Stimulated activated CD4-positive, alpha-beta T cell treated with anti-CD3 and anti-CD28 coated beads, Interleukin-15, amount 100 ng/mL, for 1 hour (primary cell): Measurements from ENCODE around the gene DCDC1.

ENCODE experiments used
- DNase-seq, 2 donors: peaks; one replicate each; pipeline ENCODE4 v3.0.0-alpha.2; 2020; ENCODE audit warnings: low read depth in 1 of 2, low spot score in 1 of 2

The DCDC1 gene

GRCh38 chr11:31110830-31111229, 258.7 kb downstream of the DCDC1 start:
- DNase-seq, result no peak

DNA sequence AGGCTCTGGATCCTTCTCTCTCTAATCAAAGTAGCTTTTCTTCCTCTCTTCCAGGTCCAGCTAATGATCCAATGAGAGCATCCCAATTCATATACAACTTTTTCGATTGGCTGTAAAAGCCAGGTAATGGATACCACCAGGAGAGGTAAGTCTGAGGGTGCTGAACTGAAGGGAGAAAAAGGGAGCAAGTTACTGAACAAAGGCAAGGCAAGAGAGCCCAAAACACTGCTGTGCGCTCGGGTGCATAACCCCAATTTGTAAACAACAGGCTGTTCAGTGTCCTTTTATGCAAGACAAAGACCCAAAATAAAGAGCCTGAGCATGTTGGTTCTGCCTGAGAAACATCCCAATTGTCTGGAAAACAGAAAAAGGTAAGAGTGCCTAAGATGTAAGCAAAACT, 260.1 kb downstream of the DCDC1 start:
- DNase-seq, result no peak

DNA sequence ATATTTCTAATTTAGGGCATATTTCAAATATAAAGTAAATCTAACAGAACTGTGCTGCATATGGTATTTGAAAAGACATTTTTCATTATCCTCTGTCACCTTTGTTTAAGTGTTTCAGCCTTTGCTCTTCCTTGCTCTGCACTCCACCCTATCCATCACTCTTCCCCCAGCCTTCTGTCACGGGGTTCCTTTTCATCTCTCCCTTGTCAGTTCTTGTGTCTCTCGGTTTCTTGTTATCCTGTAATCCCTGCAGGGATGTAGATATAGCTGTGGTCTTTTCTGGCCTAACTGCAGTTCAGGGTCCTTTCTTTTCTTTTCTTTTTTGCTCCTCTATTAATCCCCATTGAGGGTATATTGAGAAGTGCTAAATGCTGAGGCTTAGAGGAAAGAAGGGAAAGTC, 261.9 kb downstream of the DCDC1 start:
- DNase-seq, result no peak

DNA sequence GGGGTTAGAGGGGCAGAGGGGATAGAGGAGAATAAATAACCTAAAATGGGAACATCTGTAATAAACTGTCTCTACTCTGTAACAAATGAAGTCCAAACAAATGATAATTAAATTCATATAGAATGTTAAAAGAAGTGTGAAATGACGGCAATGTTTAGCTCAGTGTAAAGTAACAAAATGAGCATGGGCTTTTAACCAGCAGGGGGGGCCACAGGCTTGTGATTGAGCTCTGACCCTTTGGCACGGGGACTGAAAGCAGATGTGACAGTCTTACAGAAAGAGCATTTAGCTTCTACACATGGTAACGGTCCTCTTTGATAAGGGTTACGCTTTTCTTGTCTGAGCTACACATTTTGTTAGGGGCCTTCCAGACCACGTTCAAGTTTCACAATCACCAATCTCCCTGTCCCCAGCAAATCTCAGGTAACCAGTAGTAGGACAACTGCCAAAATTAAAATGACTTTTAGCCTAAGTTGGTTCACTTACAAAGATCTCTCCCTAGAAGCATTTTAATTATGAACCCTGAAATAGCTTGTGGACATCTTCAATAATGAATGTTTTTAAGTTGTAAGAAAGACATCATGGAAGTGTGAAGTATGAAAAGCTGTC, 262.5 kb downstream of the DCDC1 start:
- DNase-seq, result peak in 1 of 2 donors; percentile 5

DNA sequence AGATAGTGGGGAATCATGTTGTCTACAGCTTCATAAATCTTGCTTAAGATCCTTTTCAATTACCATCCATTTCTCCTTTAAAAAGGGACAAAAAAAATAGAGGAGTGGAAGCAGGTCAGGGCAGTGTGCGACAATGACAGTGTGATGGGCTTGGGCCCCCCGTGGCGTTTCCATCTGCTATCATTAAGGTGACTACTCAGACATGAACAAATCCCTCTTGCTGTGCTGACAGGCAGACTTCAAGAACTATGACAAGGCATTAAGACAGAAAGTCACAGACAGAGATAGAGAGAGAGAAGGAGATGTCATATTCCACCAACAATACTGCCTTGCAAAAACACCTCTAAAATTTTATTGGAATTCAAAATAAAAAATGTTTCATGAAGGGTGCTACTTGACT, 263.2 kb downstream of the DCDC1 start:
- no peak for DNase-seq

- DNase-seq, result no peak
These were observed 266.7 kb downstream of the DCDC1 start for GRCh38 chr11:31102875-31103274.

DNA sequence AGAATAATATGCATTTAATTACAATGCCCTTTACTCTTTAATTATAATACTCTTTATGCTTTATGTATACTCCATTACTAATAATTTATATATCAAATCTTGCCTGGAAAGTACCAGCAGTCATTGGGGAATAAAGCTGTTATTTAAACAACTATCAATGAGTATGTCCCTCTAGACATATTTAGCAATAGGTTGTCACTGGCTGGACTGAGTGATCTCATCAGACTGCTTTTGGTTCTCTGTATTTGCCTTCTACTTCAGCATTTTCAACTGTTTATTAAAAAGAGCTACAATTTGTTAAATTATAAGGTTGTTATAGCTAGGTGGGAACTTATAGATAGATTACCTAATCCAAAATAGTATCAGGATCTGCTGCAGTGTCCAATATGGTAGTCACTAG, 267.2 kb downstream of the DCDC1 start:
- DNase-seq, result no peak

DNA sequence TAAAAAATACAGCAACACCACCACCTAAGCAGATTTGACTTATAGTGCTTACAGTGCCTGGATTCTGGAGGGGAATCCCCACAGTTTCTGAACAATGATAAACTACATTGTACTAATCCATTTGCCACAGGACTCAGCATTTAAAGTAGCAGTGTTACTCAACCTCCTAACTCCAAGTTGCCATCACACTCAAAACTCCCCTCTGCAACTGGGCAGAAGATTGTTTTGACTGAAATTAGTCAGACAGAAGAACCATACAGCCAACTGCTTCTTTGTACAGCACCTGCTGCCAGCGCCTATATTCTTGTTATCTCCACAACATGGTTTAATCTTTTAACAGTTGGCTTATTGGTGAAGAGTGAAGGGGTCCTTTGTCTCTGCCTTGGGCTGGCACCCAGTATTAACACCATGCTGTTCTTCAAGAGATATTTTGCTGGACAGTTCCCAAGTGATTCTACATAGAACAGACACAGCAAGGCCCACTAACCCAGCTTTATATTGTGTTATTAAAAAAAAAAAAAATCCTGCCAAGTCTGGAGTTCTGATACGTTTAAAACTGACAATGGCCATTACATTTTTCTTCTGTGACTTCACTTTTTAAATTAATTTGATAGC, 273.2 kb downstream of the DCDC1 start:
- no peak for DNase-seq

DNA sequence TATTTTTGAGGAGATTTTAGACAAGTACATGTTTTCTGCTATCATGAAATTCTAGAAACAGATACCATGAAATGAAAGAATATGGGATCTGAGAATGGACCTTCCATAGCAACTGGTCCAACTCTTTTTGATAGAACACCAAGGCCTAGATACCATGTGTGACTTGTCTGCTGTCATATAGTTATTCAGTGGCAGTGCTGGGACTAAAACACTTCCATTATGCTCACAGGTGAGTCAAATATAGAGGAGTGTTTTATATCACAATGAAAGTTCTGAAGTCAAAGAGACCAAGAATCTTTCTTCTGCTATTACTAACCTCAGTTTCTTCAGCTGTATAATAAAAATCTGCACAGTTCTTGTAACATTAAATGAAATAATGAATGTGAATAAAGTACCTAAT, 276.9 kb downstream of the DCDC1 start:
- DNase-seq, result no peak

GRCh38 chr11:31089117-31089516, 280.4 kb downstream of the DCDC1 start:
- DNase-seq, result no peak

DNA sequence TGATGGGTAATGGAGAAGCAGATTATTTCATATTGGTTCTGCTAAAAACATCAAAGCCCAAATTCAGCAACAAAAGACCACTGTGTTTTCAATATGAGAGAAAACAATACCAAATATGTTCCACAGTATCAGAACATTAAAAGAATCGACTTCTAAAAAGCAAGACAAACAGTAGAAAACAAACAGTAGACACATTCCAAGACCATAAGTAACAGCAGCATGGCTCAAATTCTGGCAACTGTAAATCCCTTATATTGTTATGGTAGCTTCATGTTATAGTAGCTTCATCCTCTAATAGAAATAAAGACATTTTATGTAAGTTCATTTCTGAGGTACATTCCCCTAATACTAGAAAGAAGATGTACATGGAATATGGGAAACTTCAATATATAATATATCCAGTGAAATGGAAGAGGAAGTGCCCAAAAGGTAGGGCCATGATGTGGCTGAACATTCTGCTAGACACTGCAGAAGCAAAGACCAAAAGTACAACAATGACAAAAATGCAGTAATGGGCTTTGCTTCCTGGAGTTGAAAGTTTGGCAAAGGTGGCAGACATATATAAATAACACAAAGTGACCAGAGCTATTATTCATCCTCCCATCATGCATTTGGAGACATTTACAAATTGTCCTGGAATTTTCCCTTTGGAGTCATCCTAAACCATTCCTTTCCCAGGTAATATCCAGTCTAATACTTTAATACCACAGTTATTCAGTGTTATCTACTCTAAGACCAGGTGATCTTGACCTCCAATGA, 299.9 kb downstream of the DCDC1 start:
- DNase-seq, result no peak

DNA sequence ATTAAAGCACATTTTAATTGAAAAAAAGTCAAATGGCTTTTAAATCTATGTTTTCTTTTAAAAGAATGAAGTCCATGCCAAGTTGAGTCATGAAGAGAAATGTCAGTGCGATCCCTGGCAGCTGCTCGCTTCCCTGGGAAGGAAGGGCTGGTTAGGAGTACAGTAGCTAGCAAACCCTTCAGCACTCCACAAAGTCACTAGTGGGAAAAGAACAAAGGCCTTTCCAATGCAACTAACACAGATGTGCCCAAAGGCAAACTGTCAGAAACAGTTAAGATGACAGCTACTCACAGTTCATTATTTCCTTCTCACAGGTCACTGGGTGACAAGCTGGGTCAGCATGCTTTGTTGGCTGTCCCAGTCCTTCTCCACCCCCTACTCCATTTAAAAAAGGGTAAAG, 308.7 kb downstream of the DCDC1 start:
- no peak for DNase-seq

- no peak for DNase-seq
These were observed 310.0 kb downstream of the DCDC1 start for GRCh38 chr11:31059529-31059928.

GRCh38 chr11:31050061-31050765, 319.3 kb downstream of the DCDC1 start:
- no peak for DNase-seq

GRCh38 chr11:31045335-31045734, 324.2 kb downstream of the DCDC1 start:
- no peak for DNase-seq

DNA sequence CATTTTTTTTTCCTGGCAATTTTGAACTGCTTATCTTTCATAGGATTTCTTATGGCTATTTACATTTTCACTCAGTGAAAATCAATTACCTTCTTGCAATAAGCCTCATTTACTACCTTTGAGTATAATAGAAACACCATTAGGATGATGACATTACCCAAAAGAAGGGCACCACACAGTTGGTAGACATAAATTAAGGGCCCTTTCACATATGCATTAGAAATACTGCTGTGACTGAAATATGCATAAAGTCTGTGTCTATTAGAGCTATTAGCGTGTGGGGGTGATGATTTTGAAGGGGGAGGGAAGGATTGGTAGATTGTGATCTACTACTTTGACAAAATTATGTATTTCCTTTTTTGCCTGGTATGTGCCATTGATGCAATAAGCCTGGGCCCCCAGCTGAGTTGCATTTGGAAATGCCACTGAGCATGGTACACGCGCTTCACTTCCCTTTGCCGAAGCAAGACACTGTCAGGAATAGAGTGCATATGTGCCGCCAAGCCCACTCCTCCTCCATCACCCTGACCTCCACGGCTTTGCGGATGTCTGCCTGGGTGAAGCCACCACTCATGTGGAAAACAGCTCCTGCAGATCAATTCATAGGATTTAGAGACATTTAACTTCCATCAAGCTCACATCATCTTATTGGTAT, 339.3 kb downstream of the DCDC1 start:
- DNase-seq, result no peak

DNA sequence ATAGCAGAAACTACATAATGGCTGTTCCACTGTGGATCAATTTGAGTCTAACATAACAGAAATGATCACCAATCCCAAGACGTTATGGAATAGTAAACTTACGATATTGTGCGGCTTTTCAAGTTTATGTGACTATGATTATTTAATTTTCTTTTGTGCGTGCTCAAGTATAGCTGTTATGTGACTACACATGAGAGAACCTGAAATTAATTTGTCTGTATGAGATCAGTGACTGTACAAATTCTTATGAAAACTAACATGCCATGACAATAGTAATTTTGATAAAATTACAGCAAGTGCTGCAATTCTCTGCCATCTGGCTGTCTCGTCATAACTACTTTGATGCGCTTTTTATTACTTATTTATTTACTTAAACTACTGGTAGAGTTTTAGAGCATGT, 343.2 kb downstream of the DCDC1 start:
- DNase-seq, result no peak

GRCh38 chr11:31022080-31022479, 347.5 kb downstream of the DCDC1 start:
- DNase-seq, result no peak

DNA sequence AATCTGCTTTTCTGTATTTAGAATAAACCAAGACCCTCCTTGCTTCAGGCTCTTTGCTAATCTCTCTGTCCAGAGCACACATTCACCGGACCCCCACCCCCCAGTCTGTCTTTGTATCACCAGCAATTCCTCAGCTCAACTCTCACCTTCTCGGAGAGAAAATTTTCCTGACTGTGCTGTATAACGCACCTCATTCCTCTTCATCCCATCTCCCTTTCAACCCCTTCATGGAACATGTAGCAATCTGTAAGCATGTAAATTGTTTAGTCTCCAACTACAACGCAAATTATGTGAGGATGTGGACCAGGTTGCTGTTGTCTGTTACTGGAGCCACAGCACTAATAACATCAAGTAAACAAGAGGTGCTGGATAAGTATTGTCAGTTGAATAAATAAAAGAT, 349.8 kb downstream of the DCDC1 start:
- DNase-seq, result no peak

DNA sequence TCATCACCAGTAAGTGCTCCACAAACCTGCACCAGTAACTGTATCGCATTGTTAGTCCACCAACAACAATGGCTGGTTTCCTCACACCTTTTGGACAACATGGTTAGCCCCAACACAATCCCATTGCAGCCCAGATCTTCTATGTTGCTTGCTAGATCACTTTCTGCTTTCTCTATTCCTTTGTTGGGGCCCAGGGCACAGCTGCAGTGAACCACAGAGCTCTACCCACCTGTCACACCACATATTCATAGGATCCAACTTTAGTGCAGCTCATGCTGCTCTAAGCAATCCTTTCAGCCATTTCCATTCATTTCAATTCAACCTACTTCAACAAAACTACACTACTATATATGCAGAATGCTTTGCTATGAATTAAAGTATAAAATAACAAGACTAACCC, 364.3 kb downstream of the DCDC1 start:
- no peak for DNase-seq

DNA sequence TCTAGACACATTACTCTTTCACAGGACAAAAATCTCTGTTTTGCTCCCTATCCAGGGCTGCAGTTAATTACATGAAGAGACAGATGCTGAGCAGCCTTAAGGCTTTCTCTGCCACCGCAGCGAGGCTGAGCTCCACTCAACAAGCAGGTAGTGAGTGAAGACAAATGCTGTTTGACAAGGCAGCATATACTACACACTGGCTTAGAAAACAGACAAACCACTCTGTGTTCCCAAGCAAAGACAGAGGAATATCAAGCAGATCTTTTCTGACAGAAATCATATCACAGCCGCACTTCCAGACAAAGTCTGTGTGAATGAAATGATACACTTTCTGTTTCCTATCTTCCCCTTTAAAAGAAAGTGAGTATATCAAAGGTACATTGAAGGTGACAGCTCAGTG, 368.1 kb downstream of the DCDC1 start:
- DNase-seq, result no peak

DNA sequence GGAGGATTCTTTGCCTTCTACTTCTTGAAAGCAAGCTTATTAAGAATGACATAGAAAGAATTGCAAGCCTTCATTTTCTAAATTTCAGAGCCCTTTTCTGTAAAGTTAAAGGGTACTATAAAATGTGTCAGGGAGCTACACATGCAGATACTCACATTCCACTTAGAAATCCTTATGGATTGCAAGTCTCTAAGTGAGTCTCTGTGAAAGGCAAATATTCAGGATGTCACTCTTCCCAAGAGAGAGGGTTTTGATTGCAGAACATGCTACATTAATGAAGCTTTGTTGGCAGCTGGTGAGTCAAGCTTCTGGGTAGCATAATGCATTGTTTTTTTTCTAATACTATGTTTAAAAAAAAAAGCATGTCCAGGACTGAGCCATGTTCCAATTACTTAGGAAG, 369.2 kb downstream of the DCDC1 start:
- DNase-seq, result no peak
